Endothelial cell of umbilical vein (primary cell): Measurements from ENCODE around the gene SH3RF3. TPM values are rescaled to one million over a fixed set of nuclear protein-coding genes. Genes with fewer than 3 reads are reported as not detected.

Source experiments
- BruUV-seq: library from RNA; stranded (reverse); fragments of 400-500 nt; replicated peaks from 2 replicates; lab custom pipeline; 2021; lab: Mats Ljungman, UMichigan
- CTCF ChIA-PET: fragments of 300-600, 350-600 bp; sonication (Branson Sonifier 250); formaldehyde crosslinking; loops from one replicate; lab custom pipeline; 2021; ENCODE audit warnings: antibody characterized with exemption, inconsistent platforms; lab: Charles Lee
- POLR2A ChIA-PET: fragments of 300-600, 350-600 bp; sonication (Branson Sonifier 250); formaldehyde crosslinking; loops from one replicate; lab custom pipeline; 2021; ENCODE audit warnings: antibody characterized with exemption, inconsistent platforms; lab: Charles Lee
- DNase-seq: peaks from one replicate; pipeline ENCODE4 v3.0.0-alpha.2; 2011; ENCODE audit warnings: low read depth, low spot score
- FAIRE-seq: peaks from 2 replicates; lab custom pipeline; 2011; peaks lifted over from hg19 to GRCh38; lab: Jason Lieb, UNC
- H2AFZ ChIP-seq: 2 replicates; pipeline ENCODE4 v1.6.0; 2012; ENCODE audit warnings: low read depth, low read length, control low read depth, inconsistent platforms
- H3K27ac ChIP-seq: 2 replicates; pipeline ENCODE4 v1.5.1; 2011; ENCODE audit warnings: low read depth, mild to moderate bottlenecking, control low read depth, low read length, moderate library complexity; ENCODE audit not compliant: insufficient read depth
- H3K27me3 ChIP-seq, 2 experiments: 2 replicates each; pipeline versions ENCODE4 v1.6.0 to v1.6.1; 2011; ENCODE audit warnings: low read length in 2 of 2, mixed read lengths in 1 of 2; ENCODE audit not compliant: control insufficient read depth in 2 of 2, insufficient read depth in 2 of 2
- H3K36me3 ChIP-seq, 2 experiments: 2 replicates in 1 of 2; 3 replicates in 1 of 2; pipeline ENCODE4 v1.5.1; 2011; ENCODE audit warnings: low read length in 2 of 2, mild to moderate bottlenecking in 1 of 2, moderate library complexity in 1 of 2; ENCODE audit not compliant: control insufficient read depth in 2 of 2, insufficient read depth in 2 of 2; ENCODE audit errors: extremely low read depth in 1 of 2
- H3K4me1 ChIP-seq: 3 replicates; pipeline ENCODE4 v1.5.1; 2011; ENCODE audit warnings: mild to moderate bottlenecking, low read length; ENCODE audit not compliant: control insufficient read depth, insufficient read depth; ENCODE audit errors: extremely low read depth
- H3K4me2 ChIP-seq: 2 replicates; pipeline ENCODE4 v1.6.1; 2011; ENCODE audit warnings: low read length, control low read depth, mixed read lengths; ENCODE audit not compliant: insufficient read depth
- H3K4me3 ChIP-seq, 3 experiments: fragments of 200-600 bp in 1 of 3; sonication (generic), shearing (Covaris generic) in 1 of 3; replicated peaks in 1 of 3; 2 replicates each; pipeline ENCODE4 v1.5.1; 2011 to 2016; ENCODE audit warnings: control low read depth in 3 of 3, low read length in 3 of 3, mild to moderate bottlenecking in 2 of 3, inconsistent platforms in 1 of 3, low read depth in 1 of 3, moderate library complexity in 1 of 3; ENCODE audit not compliant: insufficient read depth in 1 of 3
- H3K79me2 ChIP-seq: 2 replicates; pipeline ENCODE4 v1.6.0; 2012; ENCODE audit warnings: low read length, inconsistent platforms; ENCODE audit not compliant: control insufficient read depth, insufficient read depth
- H3K9ac ChIP-seq: replicated peaks from 2 replicates; pipeline ENCODE3; 2011; ENCODE audit warnings: low read length, control low read depth; ENCODE audit not compliant: insufficient read depth; ENCODE audit errors: extremely low read depth
- H3K9me1 ChIP-seq: replicated peaks from 3 replicates; pipeline ENCODE4 v1.6.0; 2011; ENCODE audit warnings: mild to moderate bottlenecking, low read length; ENCODE audit not compliant: control insufficient read depth, insufficient read depth; ENCODE audit errors: extremely low read depth
- H3K9me3 ChIP-seq: replicated peaks from 2 replicates; pipeline ENCODE4 v1.5.1; 2012; ENCODE audit warnings: low read length, inconsistent platforms; ENCODE audit not compliant: control insufficient read depth, insufficient read depth
- H4K20me1 ChIP-seq: replicated peaks from 2 replicates; pipeline ENCODE3; 2011; ENCODE audit warnings: mild to moderate bottlenecking, low read length; ENCODE audit not compliant: control insufficient read depth, insufficient read depth; ENCODE audit errors: extremely low read depth
- EZH2 ChIP-seq: IDR thresholded peaks from 2 replicates; pipeline ENCODE4 v1.6.1; 2012; ENCODE audit warnings: borderline replicate concordance, low read depth, mild to moderate bottlenecking, moderate library complexity, low read length, inconsistent platforms; ENCODE audit not compliant: severe bottlenecking
- FOS ChIP-seq: IDR thresholded peaks from 2 replicates; pipeline ENCODE4 v1.6.1; 2011; ENCODE audit warnings: mild to moderate bottlenecking, low read length, moderate library complexity, borderline replicate concordance; ENCODE audit not compliant: insufficient read depth
- GATA2 ChIP-seq: IDR thresholded peaks from 2 replicates; pipeline ENCODE4 v1.7.0; 2011; ENCODE audit warnings: low read depth, mild to moderate bottlenecking, moderate library complexity, mixed read lengths, low read length; ENCODE audit not compliant: insufficient read length, insufficient read depth
- JUN ChIP-seq: IDR thresholded peaks from 2 replicates; pipeline ENCODE4 v1.6.1; 2011; ENCODE audit warnings: borderline replicate concordance, low read depth; ENCODE audit not compliant: insufficient read length, insufficient read depth
- MYC ChIP-seq: IDR thresholded peaks from one replicate; pipeline ENCODE4 v1.6.1; 2011; ENCODE audit warnings: mild to moderate bottlenecking, low read depth, low read length
- POLR2A ChIP-seq: IDR thresholded peaks from 2 replicates; pipeline ENCODE4 v1.6.1; 2012; ENCODE audit warnings: low read depth, mild to moderate bottlenecking, control low read depth, low read length
- POLR2AphosphoS5 ChIP-seq: IDR thresholded peaks from 2 replicates; pipeline ENCODE4 v1.6.1; 2012; ENCODE audit warnings: low read depth, mild to moderate bottlenecking, control low read depth, low read length, moderate library complexity; ENCODE audit not compliant: insufficient read depth
- dilution Hi-C: fragments of 300-500 bp; cut with MboI; formaldehyde crosslinking; loops from one replicate; pipeline ENCODE4 v1.15.0; 2019; ENCODE audit warnings: low sequenced_read_pairs; ENCODE audit not compliant: extremely low pct_ligation_motif_present
- intact Hi-C: fragments of 100-400 bp; cut with micrococcal nuclease; formaldehyde crosslinking; loops from one replicate; pipeline ENCODE4 v1.10.0; 2022
- polyA plus RNA-seq, 4 experiments: library from polyadenylated mRNA; depleted of rRNA in 3 of 4; stranded (reverse) in 3 of 4; unstranded in 1 of 4; fragments of >200 nt; gene quantifications; 2 replicates each; pipeline versions ENCODE4 v1.2.1 to v1.2.3, GENCODE V29; 2011 to 2012; ENCODE audit warnings: missing spikeins in 1 of 4
- total RNA-seq: library from RNA; stranded (reverse); gene quantifications from 2 replicates; pipeline ENCODE4 v1.2.3, GENCODE V29; 2021
- TF ChIP-seq, protein P1 (sequence below): IDR thresholded peaks from 2 replicates; pipeline ENCODE4 v1.6.1; 2011; ENCODE audit not compliant: insufficient read depth, insufficient read length
- TF ChIP-seq, protein P2 (sequence below), 2 donors: IDR thresholded peaks; 1 replicate in 1 of 2; 2 replicates in 1 of 2; pipeline ENCODE4 v1.5.1; 2011; ENCODE audit warnings: low read length in 2 of 2, mild to moderate bottlenecking in 2 of 2, moderate library complexity in 2 of 2, control low read depth in 1 of 2, inconsistent platforms in 1 of 2, low read depth in 1 of 2; ENCODE audit not compliant: insufficient read depth in 1 of 2; ENCODE audit errors: extremely low read depth in 1 of 2

SH3RF3 gene
- total and polyA plus RNA-seq, 2 donors (not counting 3 experiments of a cell fraction or from before 2014, with no cell fraction given), result 3.8 to 14.7 TPM

DNA sequence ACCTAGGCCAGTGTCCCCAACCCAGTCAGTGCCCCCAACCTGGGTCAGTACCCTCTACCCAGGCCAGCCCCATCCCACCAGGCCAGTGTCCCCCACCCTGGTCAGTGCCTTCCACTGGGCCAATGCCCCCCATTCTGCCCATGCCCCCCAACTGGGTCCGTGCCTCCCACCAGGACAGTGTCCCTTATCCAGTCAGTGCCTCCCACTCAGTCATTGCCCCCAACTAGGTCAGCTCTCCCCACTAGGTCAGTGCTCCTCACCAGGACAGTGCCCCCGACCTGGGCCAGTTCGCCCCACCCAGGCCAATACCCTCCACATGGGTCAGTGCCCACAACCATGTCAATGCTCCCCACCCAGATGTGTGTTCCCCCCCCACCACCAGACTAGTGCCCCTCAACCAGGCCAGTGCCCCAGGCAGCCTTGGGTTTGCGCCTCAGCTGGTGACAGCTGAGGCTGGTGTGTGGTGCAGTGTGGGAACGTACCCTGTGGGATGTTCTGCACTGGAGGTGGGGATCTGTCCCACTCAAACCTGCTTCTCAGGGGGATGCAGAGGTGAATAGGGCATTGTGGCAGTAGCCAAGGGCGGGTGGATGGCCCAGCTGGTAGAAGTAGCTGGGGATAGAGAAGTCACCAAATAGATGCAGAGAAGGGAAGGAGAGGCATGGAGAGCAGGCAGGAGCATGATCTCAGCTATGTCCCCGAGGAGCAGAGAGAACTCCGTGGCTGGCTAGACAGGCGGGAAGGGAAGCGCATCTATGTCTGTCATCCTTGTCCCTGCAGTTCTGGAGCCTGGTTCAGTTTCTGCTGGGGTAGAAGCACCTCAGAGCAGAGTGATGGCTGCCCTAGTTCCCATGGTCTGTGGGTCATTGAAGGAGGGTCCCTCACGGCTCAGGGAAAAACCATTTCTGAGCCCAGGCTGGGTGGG, 168.8 kb downstream of the SH3RF3 start:
- Histone ChIP-seq H3K36me3 (no peaks in the 10 kb centered on the region), H3K27ac (no peak overlapping the region), H3K4me1 (peaks cover 15% of the 10 kb centered on the region), H3K79me2 (peaks cover 5% of the 10 kb centered on the region), H3K9ac (no peak overlapping the region), H3K27me3 (no peaks in the 10 kb centered on the region), H3K4me3 (no peak overlapping the region), H3K9me3 (no peaks in the 10 kb centered on the region), H3K9me1 (no peaks in the 10 kb centered on the region), H4K20me1 (no peaks in the 10 kb centered on the region), H3K4me2 (no peak overlapping the region), H2AFZ (no peak overlapping the region)
- dilution Hi-C loops (no loop called here), intact Hi-C loops (no loop called here)
- CTCF ChIA-PET, result interaction anchor here (1.0 to 2.3 kb wide), 2 partner anchors 212 kb away, joined by 3 to 6 read pairs; no protein-coding TSS in a partner anchor
- POLR2A ChIA-PET, result no interaction called here
- no TSS peak for BruUV-seq
- no peak for DNase-seq
- TF ChIP-seq JUN (no peak), FOS (no peak), POLR2A (no peak), POLR2AphosphoS5 (no peak), GATA2 (no peak), EZH2 (no peak), MYC (no peak)
- TF ChIP-seq, protein P1, sequence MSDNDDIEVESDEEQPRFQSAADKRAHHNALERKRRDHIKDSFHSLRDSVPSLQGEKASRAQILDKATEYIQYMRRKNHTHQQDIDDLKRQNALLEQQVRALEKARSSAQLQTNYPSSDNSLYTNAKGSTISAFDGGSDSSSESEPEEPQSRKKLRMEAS, result no peak
- TF ChIP-seq, protein P2, sequence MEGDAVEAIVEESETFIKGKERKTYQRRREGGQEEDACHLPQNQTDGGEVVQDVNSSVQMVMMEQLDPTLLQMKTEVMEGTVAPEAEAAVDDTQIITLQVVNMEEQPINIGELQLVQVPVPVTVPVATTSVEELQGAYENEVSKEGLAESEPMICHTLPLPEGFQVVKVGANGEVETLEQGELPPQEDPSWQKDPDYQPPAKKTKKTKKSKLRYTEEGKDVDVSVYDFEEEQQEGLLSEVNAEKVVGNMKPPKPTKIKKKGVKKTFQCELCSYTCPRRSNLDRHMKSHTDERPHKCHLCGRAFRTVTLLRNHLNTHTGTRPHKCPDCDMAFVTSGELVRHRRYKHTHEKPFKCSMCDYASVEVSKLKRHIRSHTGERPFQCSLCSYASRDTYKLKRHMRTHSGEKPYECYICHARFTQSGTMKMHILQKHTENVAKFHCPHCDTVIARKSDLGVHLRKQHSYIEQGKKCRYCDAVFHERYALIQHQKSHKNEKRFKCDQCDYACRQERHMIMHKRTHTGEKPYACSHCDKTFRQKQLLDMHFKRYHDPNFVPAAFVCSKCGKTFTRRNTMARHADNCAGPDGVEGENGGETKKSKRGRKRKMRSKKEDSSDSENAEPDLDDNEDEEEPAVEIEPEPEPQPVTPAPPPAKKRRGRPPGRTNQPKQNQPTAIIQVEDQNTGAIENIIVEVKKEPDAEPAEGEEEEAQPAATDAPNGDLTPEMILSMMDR (IDR thresholded peaks at IDR 0.05; ENCODE audit: extremely low read depth in 1 of 2, insufficient read depth in 1 of 2, low read depth in 1 of 2, low read length in 2 of 2), result no peak
- no peak for FAIRE-seq
